HFFc6 (cell line): ENCODE results near the gene PIK3R2. TPM values are rescaled to one million over a fixed set of nuclear protein-coding genes. Genes with fewer than 3 reads are reported as not detected.

ENCODE experiments used
- DNase-seq: peaks from one replicate; pipeline ENCODE4 v3.0.0-alpha.2; 2018
- H3K27ac Mint-ChIP-seq: 2 replicates; pipeline ENCODE4 v1.8.0; 2020; ENCODE audit warnings: mild to moderate bottlenecking, mixed read lengths
- H3K27me3 Mint-ChIP-seq: 2 replicates; pipeline ENCODE4 v1.8.0; 2021; ENCODE audit warnings: mild to moderate bottlenecking, moderate library complexity, mixed read lengths; ENCODE audit not compliant: insufficient read depth
- H3K36me3 Mint-ChIP-seq: 2 replicates; pipeline ENCODE4 v1.8.0; 2021; ENCODE audit warnings: low read depth, mixed read lengths
- H3K4me1 Mint-ChIP-seq: 2 replicates; pipeline ENCODE4 v1.8.0; 2020; ENCODE audit warnings: low read depth, mixed read lengths
- H3K4me3 Mint-ChIP-seq: 2 replicates; pipeline ENCODE4 v1.8.0; 2020; ENCODE audit warnings: mild to moderate bottlenecking, moderate library complexity, mixed read lengths
- H3K9me3 Mint-ChIP-seq: 2 replicates; pipeline ENCODE4 v1.8.0; 2020; ENCODE audit warnings: mild to moderate bottlenecking, mixed read lengths
- CTCF ChIP-seq: fragments of 200-600 bp; sonication (generic); IDR thresholded peaks from 2 replicates; pipeline ENCODE4 v1.5.0; 2021; ENCODE audit warnings: antibody characterized with exemption, mild to moderate bottlenecking
- total RNA-seq, 6 experiments: library from RNA; stranded (reverse); fragmentation: NEBNext Ultra II Directional; extraction: Animal tissue kit (Norgen Biotek cat#: 25700); gene quantifications; 2 replicates in 1 of 6; 3 replicates in 5 of 6; pipeline ENCODE4 v1.2.3, GENCODE V29; 2021

PIK3R2 gene
- total RNA-seq, 6 experiments from 2014 or later: 51.9 to 66.1 (median 56.0) TPM

DNA sequence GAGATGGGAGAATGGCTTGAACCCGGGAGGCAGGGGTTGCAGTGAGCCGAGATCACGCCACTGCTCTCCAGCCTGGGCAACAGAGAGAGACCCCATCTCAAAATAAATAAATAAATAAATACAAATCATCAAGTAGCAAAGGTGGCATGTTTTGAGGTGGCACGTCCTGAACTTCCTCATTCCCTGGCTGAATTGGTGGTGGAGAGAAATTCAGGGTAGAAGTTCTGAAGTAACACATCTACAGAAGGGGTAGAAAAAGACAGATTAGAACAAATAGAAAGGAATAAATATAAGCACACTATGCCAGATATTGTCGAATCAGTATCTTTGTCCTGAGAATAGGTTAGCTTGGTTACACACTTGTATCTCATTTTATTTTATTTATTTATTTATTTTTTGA, 27.0 kb downstream of the PIK3R2 start:
- Mint-ChIP-seq H3K4me1 (peaks cover 6% of the 10 kb centered on the region), H3K27ac (no peak overlapping the region), H3K36me3 (no peaks in the 10 kb centered on the region), H3K27me3 (peaks cover 8% of the 10 kb centered on the region), H3K4me3 (no peak overlapping the region), H3K9me3 (no peaks in the 10 kb centered on the region)
- no peak for DNase-seq
- TF ChIP-seq CTCF: no peak

DNA sequence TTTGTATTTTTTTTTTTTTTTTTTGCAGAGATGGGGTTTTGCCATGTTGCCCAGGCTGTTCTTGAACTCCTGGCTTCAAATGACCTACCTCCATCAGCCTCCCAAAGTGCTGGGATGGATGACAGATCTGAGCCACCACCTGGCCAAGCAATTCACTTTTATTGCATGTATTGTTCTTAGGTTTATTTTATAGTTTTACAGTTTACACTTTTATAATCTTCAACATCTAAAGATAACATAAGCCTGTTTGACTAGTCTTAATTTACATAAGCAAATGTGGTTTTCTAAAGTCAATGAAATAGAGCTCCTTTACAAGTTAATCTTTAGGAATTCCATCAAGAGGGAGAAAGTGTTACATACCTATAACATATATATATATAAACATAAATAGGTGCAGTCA, 30.6 kb downstream of the PIK3R2 start:
- DNase-seq: no peak
- no peaks in the 10 kb centered on the region for H3K36me3 Mint-ChIP-seq
- H3K27ac Mint-ChIP-seq: no peak overlapping the region
- no peaks in the 10 kb centered on the region for H3K4me1 Mint-ChIP-seq
- H3K4me3 Mint-ChIP-seq: no peak overlapping the region
- H3K27me3 Mint-ChIP-seq: peaks cover 7% of the 10 kb centered on the region
- H3K9me3 Mint-ChIP-seq: no peaks in the 10 kb centered on the region
- TF ChIP-seq CTCF: no peak

DNA sequence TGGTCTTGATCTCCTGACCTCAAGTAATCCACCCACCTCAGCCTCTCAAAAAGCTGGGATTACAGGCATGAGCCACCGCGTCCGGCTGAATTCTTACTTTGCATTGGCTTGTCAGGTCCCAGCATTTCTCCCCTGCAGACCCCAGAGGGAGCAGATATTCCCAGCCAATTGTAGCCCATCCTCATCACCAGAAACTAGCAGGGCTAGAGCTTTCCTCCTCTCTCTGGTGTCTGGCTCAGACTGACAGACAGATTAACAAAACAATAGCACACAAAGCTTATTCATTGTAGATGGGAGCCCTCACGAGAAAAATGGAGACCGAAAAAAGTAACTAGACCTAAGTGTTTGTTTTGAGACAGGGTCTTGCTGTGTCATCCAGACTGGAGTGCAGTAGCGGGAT, 32.6 kb downstream of the PIK3R2 start:
- Mint-ChIP-seq H3K27me3 (peaks cover 9% of the 10 kb centered on the region), H3K4me1 (no peaks in the 10 kb centered on the region), H3K9me3 (no peaks in the 10 kb centered on the region), H3K36me3 (no peaks in the 10 kb centered on the region), H3K27ac (no peak overlapping the region), H3K4me3 (no peak overlapping the region)
- DNase-seq: no peak
- no peak for TF ChIP-seq CTCF

- H3K27me3 Mint-ChIP-seq: peaks cover 9% of the 10 kb centered on the region
- H3K27ac Mint-ChIP-seq: no peak overlapping the region
- H3K9me3 Mint-ChIP-seq: no peaks in the 10 kb centered on the region
- DNase-seq: no peak
- no peaks in the 10 kb centered on the region for H3K36me3 Mint-ChIP-seq
- no peak for TF ChIP-seq CTCF
- H3K4me1 Mint-ChIP-seq: peaks cover 18% of the 10 kb centered on the region
- no peak overlapping the region for H3K4me3 Mint-ChIP-seq
Measured at GRCh38 chr19:18190278-18190677, 37.3 kb downstream of the PIK3R2 start.

DNA sequence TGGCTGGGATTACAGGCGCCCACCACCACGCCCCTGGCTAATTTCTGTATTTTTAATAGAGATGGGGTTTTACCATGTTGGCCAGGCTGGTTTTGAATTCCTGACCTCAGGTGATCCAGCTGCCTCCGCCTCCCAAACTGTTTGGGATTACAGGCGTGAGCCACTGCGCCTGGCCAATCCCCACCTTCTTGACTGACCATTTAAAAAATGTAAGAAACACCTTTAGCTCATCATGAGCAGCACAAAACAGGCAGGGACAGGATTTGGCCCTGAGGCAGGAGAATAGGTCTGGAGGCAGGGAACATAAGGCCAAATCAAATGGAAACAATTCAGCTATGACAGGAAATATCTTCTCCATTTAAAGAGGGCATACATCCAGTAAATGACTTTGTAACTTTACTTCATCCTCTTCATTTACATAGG, 38.7 kb downstream of the PIK3R2 start:
- Mint-ChIP-seq H3K9me3 (no peaks in the 10 kb centered on the region), H3K4me1 (peaks cover 18% of the 10 kb centered on the region), H3K4me3 (peak overlapping the region; percentile 98), H3K27me3 (peaks cover 8% of the 10 kb centered on the region), H3K36me3 (no peaks in the 10 kb centered on the region), H3K27ac (peak overlapping the region; percentile 97)
- no peak for DNase-seq
- TF ChIP-seq CTCF: no peak
